ENCODE results near the gene ADGRF4. TPM values are rescaled to one million over a fixed set of nuclear protein-coding genes. Genes with fewer than 3 reads are reported as not detected.
A peak's percentile ranks its signal among the peaks of the same experiment; 100 is the strongest.

The ADGRF4 gene, protein sequence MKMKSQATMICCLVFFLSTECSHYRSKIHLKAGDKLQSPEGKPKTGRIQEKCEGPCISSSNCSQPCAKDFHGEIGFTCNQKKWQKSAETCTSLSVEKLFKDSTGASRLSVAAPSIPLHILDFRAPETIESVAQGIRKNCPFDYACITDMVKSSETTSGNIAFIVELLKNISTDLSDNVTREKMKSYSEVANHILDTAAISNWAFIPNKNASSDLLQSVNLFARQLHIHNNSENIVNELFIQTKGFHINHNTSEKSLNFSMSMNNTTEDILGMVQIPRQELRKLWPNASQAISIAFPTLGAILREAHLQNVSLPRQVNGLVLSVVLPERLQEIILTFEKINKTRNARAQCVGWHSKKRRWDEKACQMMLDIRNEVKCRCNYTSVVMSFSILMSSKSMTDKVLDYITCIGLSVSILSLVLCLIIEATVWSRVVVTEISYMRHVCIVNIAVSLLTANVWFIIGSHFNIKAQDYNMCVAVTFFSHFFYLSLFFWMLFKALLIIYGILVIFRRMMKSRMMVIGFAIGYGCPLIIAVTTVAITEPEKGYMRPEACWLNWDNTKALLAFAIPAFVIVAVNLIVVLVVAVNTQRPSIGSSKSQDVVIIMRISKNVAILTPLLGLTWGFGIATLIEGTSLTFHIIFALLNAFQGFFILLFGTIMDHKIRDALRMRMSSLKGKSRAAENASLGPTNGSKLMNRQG
- not detected for total RNA-seq

DNA sequence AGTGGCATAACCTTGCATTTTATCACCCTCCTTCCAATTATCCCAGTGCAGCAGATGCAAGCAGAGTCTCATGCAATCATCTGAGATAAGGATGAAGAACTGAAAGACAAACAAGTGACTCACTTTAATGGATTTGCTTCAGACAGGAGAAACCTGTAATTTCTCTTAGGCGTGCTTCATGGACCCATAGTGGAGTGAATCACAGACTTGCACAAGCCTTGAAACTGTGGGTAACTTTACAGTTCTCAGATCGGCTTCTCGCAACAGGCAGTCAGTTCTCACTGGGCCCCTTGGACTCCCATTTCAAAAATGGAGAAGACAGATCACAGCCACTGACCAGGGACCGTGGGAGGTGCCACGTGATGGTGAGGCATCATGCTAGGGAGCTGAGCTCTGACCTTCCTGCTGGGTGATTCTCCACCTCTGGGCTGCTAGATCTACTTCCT lies at the start of gene ADGRF4:
Gene ADGRF4, plus strand, starts transcription at position 239 of the 446 bp plus-strand sequence. CDS start 8,666 bp downstream, outside the sequence.
- H3K36me3 Mint-ChIP-seq (ENCODE audit: low read depth), result no peaks in the 10 kb centered on the region
- no peaks in the 10 kb centered on the region for H3K4me1 Mint-ChIP-seq
- ATAC-seq (replicated peaks), result peak; percentile 58
- H3K9me3 Mint-ChIP-seq, result no peaks in the 10 kb centered on the region
- no peak within 1 kb of the TSS for H3K27ac Mint-ChIP-seq
- H3K4me3 Mint-ChIP-seq, result no peak within 1 kb of the TSS
- H3K27me3 Mint-ChIP-seq, result no peaks in the 10 kb centered on the region

DNA sequence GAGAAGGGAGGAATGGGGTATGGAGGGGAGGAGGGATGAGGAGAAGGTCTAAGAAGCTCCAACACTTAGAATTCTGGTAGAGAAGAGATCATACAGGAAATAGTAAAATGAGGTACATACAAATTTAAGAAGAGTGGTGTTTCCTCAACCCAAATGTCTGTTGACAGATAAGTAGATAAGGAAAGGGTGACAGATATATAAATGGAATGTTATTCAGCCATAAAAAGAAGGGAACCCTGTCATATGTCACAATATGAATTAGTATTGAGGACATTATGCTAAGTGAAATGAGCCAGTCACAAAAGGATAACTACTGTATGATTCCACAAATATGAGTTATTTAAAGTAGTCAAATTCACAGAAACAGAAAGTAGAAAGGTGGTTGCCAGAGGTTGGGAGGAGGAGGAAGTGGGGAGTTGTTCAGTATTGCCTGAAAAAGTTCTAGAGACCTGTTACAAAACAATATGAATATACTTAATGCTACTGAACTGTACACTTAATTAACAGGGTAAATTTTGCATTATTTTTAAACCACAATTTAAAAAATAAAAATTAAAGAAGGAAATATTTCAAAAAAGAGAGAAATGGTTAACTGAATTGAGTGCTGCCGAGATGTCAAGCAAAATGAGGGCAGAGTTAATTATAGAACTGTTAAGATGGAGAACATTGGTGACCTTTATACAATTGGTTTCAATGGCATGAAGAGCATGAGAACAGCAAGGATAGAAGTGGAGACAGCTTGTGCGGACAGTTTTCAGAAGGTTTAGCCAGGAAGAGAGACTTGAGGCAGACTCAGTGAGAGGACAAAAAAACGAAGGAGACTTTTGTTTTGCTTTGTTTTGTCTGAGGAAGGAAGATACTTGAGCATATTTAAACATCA lies 47.6 kb upstream of the ADGRF4 start:
- Mint-ChIP-seq H3K4me3 (no peak overlapping the region), H3K36me3 (ENCODE audit: low read depth) (no peaks in the 10 kb centered on the region), H3K4me1 (no peaks in the 10 kb centered on the region), H3K27ac (no peak overlapping the region), H3K9me3 (no peaks in the 10 kb centered on the region), H3K27me3 (no peaks in the 10 kb centered on the region)
- ATAC-seq (replicated peaks), result peak; percentile 31

DNA sequence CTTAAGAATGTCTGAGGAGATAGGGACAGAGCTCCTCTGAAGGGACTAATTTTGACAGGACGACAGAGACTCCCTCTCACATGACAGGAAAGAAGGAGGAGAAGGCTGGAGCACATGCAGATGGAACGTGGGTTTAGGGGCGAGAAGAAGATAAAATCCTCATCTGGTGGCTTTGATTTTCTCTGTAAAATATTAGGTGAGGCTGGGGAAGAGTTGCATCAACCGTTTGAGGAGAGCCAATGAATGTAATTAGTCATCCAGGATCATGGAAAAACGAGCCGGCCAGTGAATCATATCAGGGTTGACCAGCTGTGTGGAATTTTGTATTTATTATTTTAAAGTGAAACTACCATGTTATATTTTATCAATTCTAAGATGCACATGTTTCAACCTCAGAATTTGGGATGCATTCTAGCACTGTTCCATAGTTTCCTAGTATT lies 46.9 kb upstream of the ADGRF4 start:
- H3K9me3 Mint-ChIP-seq, result no peaks in the 10 kb centered on the region
- no peak overlapping the region for H3K27ac Mint-ChIP-seq
- H3K36me3 Mint-ChIP-seq (ENCODE audit: low read depth), result no peaks in the 10 kb centered on the region

DNA sequence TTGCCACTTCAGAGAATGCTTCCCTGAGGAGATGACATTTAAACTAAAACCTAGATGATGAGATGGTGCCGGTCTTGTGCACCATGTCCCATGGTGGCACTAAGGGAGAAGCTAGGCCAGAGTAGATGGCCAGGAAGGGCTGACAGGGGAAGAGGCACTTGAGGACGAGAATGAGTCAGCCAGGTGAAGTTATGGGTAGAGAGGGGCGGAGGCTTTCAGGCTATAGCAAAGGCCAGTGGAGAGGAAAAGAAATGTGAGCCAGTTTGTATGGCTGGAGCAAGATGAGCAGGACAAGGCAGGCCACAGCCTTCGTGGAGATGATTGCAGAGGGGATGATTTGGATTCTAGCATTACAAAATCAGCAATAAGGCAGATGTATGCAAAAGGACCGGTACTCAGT lies 44.7 kb upstream of the ADGRF4 start:
- H3K36me3 Mint-ChIP-seq (ENCODE audit: low read depth), result no peaks in the 10 kb centered on the region
- H3K9me3 Mint-ChIP-seq, result no peaks in the 10 kb centered on the region
- no peak overlapping the region for H3K4me3 Mint-ChIP-seq
- ATAC-seq (replicated peaks), result no peak
- H3K4me1 Mint-ChIP-seq, result no peaks in the 10 kb centered on the region
- H3K27ac Mint-ChIP-seq, result no peak overlapping the region
- H3K27me3 Mint-ChIP-seq, result no peaks in the 10 kb centered on the region

More for the DNA sequence above, 46.9 kb upstream of the ADGRF4 start:
- ATAC-seq (replicated peaks), result no peak
- H3K4me1 Mint-ChIP-seq, result no peaks in the 10 kb centered on the region
- H3K4me3 Mint-ChIP-seq, result no peak overlapping the region
- no peaks in the 10 kb centered on the region for H3K27me3 Mint-ChIP-seq

DNA sequence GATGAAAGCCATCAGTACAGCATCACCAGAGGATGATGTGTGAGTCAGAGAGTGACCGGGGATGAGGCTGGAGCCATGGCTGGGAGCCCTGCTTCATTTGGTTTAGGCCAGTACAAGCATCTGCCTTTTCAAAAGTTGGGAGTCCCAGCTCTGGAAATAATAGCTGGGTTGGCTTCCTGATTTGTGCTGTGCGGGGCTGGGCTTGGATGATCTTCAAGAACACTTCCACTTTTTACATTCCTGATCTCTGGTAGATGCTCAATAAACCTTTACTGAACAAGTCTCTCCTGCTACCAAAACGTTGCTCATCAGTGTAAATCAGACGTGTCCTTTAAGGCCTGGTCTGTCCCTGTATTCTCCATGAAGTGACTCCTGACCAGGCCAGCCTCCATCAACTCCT lies 44.1 kb upstream of the ADGRF4 start:
- Mint-ChIP-seq H3K27me3 (no peaks in the 10 kb centered on the region), H3K4me1 (no peaks in the 10 kb centered on the region), H3K9me3 (no peaks in the 10 kb centered on the region), H3K4me3 (no peak overlapping the region), H3K36me3 (ENCODE audit: low read depth) (no peaks in the 10 kb centered on the region), H3K27ac (no peak overlapping the region)
- ATAC-seq (replicated peaks), result no peak

DNA sequence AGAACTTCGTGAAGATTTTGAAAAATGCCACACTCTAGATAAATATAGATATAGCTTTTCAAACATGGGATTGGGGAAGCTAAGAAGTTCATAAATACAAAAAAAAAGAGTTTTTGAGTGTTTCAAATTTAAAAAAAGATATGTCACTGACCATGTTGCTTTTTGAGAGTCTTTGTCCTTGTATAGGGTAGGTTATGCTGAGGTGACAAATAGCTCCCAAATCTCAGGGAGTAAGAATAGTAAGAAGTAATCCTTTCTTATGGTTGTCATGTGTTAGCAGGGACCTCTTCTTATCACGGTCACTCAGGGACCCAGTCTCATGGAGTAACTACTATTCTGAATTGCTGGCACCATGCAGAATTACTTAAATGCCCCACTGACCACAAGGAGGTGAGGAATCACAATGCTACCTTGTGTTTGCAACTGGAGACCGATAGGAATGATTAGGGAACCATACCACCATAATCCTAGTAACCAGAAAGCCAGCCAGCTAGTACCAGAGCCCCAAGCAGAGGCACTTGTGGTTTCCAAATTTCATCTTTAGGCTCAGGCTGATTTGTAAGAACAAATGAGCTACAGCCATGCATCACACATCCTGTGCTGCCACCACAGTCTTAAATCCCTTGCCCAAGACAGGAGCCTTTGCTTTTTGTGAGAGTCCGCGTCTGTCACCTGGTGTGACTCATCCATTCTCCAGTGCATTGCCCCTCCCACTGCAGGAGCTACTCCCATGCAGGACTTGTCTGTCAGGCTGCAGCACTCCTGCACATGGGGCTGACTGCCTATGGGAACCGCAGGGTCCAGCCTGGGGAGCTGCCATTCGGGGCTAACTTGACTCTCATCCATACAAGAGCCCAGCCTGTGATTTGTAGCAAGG lies 42.4 kb upstream of the ADGRF4 start:
- Mint-ChIP-seq H3K27ac (no peak overlapping the region), H3K4me3 (no peak overlapping the region), H3K4me1 (no peaks in the 10 kb centered on the region), H3K36me3 (ENCODE audit: low read depth) (no peaks in the 10 kb centered on the region), H3K27me3 (no peaks in the 10 kb centered on the region), H3K9me3 (no peaks in the 10 kb centered on the region)
- peak; percentile 91 for ATAC-seq (replicated peaks)

DNA sequence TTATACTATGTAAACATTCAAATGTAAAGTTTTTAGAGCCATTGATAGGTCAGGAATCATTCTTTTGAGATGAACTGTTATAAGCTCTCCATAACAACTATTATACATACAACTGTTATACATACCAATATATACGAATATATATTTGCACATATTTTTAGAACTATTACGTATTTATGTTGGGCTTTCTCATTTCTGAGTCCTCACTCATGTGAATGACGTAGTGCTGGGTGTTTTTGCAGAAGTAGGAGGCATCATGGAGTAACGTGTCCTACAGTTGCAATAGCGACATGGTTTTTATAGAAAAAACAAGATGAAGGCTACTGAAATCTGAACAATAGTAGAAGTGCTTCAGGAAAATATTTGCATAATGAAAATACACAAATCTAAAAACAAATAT lies 36.4 kb upstream of the ADGRF4 start:
- H3K4me1 Mint-ChIP-seq, result no peaks in the 10 kb centered on the region
- H3K36me3 Mint-ChIP-seq (ENCODE audit: low read depth), result no peaks in the 10 kb centered on the region

DNA sequence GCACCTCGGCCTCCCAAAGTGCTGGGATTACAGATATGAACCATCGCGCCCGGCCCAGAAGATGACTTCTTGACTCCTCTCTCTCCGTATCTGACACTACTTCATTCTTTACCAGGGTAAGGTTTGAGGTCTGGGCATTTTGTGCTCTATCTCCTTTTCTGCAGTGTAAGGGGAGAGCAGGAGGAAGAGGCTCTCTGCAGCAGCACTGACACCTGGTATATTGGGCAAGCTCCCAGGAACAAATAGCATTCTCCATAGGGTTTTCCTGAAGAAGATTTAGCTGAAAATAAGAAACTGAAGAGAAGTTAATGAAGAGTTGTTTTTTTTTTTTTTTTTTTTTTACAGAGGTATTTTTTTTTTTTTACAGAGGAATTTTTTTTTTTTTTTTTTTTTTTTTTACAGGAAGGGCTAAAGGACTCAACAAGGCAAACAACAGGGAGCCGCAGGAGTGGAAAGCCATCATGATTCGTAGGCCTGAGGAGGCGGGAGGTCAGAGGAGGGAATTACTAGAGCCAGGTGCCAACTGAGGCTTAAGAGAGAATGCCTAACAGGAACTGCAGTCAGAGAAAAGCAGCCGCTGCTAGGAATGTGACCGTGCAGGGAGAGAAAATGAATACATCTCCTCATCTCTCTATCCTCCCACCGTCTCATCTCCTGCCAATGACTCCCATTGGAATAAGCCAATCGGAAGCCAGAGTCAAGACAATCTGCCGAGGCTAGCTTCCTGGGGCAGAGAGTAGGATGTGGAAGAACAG lies 34.7 kb upstream of the ADGRF4 start:
- Mint-ChIP-seq H3K4me1 (no peaks in the 10 kb centered on the region), H3K9me3 (no peaks in the 10 kb centered on the region), H3K36me3 (ENCODE audit: low read depth) (no peaks in the 10 kb centered on the region), H3K4me3 (no peak overlapping the region), H3K27me3 (peaks cover 18% of the 10 kb centered on the region), H3K27ac (no peak overlapping the region)
- no peak for ATAC-seq (replicated peaks)

More for the DNA sequence above, 36.4 kb upstream of the ADGRF4 start:
- no peak for ATAC-seq (replicated peaks)
- H3K9me3 Mint-ChIP-seq, result no peaks in the 10 kb centered on the region
- no peak overlapping the region for H3K4me3 Mint-ChIP-seq
- no peak overlapping the region for H3K27ac Mint-ChIP-seq
- peaks cover 10% of the 10 kb centered on the region for H3K27me3 Mint-ChIP-seq

DNA sequence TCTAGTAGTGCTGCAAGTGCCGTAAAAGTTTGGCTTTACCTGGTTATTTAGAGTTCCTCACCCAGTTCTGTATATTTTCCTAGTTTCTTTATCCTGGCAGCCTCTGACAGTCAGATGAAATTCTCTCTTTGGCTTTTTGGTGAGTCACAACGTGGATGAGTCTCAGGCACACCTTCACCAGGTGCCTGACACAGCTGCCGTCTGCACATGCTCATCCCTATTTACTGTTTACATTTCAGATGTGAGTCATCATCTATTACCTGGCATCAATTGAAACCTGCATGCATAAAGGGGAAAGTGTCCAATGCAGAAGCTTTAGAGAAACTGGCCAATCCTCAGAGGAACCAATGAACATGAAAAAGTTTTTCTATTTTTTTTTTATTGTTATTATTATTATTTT lies 33.3 kb upstream of the ADGRF4 start:
- no peak for ATAC-seq (replicated peaks)
- H3K4me3 Mint-ChIP-seq, result no peak overlapping the region
- H3K9me3 Mint-ChIP-seq, result no peaks in the 10 kb centered on the region
- H3K4me1 Mint-ChIP-seq, result no peaks in the 10 kb centered on the region
- no peak overlapping the region for H3K27ac Mint-ChIP-seq
- no peaks in the 10 kb centered on the region for H3K36me3 Mint-ChIP-seq (ENCODE audit: low read depth)
- peaks cover 31% of the 10 kb centered on the region for H3K27me3 Mint-ChIP-seq

DNA sequence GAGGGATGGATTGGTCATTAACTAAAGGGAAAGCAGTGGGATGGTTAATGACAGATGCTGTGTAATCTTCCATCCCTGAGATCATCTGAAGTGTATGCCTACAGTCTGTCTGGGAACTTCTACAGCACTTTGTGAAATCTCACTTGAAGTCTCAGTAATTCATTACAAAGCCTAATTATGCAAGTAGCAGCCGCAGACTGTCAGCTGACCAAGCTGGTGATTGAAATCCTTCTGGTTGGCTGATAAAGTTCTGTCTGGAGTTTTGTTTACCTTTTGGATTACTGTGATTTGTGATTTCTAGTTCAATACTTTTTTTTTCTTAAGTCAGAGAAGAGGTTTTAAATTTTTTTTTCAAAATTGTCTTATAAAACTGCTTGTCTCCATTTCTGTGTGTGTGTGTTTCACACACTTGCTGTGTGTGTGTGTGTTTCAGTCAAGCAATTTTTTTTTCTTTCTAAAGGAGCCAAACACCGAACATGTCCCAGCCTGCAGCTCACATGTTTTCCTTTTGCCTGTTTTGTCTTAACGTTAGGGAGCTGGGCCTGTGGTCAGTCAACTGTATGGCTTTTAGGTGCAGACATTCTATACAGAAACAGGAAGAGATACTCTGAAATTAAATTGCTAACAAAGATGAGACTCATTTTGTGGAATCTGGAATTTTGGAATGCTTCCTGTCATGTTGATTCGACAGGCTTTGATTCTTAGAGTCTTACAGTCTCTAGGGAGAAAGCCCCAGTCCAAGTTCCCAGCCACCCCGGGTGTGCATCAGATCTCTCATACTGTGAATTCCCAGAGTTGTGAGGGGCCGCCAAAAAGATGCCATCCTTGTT lies 28.5 kb upstream of the ADGRF4 start:
- Mint-ChIP-seq H3K36me3 (ENCODE audit: low read depth) (no peaks in the 10 kb centered on the region), H3K9me3 (no peaks in the 10 kb centered on the region), H3K27me3 (peaks cover 40% of the 10 kb centered on the region), H3K4me3 (no peak overlapping the region), H3K27ac (no peak overlapping the region), H3K4me1 (no peaks in the 10 kb centered on the region)
- ATAC-seq (replicated peaks), result no peak

DNA sequence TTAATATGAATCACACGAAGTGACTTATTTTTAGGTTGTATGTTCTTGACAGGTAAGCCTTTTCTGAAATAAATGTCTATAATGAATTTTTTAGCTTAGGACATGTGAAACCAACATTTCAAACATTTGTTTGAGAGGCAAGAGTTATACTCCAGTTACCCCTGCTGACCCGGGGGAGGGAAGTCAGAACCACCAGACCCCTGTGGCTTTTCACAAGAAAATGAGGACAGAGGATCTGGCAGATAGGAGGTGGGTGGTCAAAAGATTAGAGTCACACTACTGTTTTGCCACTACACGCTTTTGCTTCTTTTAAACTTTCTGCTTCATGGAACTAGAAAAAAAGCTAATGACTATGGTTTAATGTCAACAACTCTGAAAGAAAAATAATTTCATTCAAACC lies 27.5 kb upstream of the ADGRF4 start:
- H3K36me3 Mint-ChIP-seq (ENCODE audit: low read depth), result no peaks in the 10 kb centered on the region
- no peak overlapping the region for H3K27ac Mint-ChIP-seq
- peaks cover 40% of the 10 kb centered on the region for H3K27me3 Mint-ChIP-seq
- ATAC-seq (replicated peaks), result no peak
- no peak overlapping the region for H3K4me3 Mint-ChIP-seq
- no peaks in the 10 kb centered on the region for H3K4me1 Mint-ChIP-seq
- H3K9me3 Mint-ChIP-seq, result no peaks in the 10 kb centered on the region

DNA sequence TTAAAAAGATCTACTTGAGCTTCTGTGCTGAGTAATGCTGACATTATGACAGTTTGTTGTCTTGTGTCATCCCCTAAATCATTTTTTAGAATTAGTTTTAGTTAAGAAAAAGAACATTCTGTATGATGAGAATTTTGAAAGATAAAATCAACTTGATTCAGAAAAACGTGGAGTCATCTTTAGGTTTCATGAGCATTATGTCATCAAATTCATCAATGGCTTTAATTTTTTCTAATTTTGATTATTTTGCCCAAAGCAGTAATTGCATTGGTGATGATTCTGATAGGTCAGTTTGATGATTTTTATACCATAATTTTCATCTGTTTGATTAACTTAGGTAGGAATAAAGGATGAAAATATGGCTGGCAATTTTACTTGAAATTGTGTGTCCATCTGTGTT lies 26.6 kb upstream of the ADGRF4 start:
- no peaks in the 10 kb centered on the region for H3K9me3 Mint-ChIP-seq
- H3K27me3 Mint-ChIP-seq, result peaks cover 38% of the 10 kb centered on the region
- no peak overlapping the region for H3K27ac Mint-ChIP-seq
- H3K4me1 Mint-ChIP-seq, result no peaks in the 10 kb centered on the region
- ATAC-seq (replicated peaks), result no peak
- no peak overlapping the region for H3K4me3 Mint-ChIP-seq
- H3K36me3 Mint-ChIP-seq (ENCODE audit: low read depth), result no peaks in the 10 kb centered on the region

All from activated T-helper 17 cell treated with anti-CD3 and anti-CD28 coated beads, Interleukin-2, amount 50 U/mL, for 72 hours (primary cell).